HG02973 (cell line): ENCODE data around the gene PHAF1.

Experiments
- ATAC-seq: cut with Tn5 transposase; IDR thresholded peaks from one replicate; pipeline ENCODE4 v1.9.1; 2021; ENCODE audit warnings: moderate library complexity; ENCODE audit not compliant: unreplicated experiment

PHAF1 gene

DNA sequence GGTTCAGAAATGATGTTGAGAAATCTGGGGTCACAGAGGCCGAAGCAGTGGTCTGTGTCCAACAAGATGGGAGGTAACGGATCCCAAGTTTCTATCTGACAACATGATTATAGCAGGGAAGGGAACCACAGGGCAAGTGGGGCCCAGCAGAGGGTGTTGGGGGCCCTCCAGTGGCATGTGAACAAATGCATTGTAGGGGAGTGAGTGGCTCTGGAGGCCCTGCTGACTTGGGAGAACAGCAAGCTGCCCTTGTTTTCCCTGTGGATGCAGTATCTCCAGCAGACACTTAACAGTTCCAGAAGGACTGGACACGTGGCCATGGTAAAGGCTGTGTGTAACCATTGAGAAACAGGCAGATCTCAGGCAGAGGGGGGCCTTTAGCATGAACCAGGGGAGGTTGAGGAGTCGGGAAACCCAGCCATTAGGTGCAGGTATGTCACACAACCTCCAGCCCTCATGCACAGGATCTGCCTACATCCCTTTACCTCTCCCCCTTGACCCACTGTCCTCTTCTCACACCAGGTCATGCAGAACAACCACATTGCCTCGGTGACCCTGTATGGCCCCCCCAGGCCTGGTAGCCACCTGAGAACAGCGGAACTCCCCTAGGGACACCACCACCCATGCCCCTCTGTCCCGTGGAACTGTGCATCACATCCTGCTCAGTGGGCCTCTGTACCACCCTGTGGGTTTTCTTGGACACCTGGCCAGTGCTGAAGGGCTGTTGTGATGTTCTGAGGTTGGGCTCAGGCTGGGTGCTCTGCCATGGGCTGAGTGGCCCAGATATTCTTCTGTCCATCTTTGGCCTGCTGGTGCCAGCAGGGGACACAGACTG lies 37.0 kb downstream of the PHAF1 start:
- ATAC-seq, result no peak

DNA sequence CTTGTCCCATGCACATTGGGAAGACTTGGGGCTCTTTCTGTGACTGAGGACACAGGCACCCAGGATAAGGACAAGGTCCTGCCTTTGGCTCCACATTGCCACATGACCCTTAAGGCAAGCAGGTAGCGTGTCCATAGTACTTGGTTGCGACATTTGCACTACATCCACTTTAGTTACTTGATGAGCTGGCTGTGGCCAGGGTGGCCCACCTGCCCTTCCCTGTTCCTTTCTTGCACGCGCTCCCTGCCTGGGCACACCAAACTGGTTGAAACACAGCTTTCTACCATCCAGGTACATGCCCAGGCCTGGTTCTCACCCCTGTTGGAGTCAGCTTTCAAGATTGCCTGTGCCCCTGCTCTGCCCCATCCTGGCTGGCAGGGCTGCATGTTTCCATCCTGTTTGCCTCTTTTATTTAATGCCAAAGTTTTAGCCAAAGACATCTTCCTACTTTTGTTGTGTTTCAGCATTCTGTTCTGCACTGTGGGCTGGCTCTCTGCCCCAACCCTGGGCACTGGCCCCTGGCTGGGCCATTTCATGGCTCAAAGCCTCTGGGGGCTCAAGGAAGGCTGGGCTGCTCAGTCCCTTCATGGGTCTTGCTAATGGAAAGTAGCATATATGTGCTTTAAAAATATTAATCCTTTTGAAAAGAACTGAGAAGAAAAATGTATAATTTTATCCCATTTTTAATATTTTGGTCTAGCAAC lies 37.8 kb downstream of the PHAF1 start:
- no peak for ATAC-seq

DNA sequence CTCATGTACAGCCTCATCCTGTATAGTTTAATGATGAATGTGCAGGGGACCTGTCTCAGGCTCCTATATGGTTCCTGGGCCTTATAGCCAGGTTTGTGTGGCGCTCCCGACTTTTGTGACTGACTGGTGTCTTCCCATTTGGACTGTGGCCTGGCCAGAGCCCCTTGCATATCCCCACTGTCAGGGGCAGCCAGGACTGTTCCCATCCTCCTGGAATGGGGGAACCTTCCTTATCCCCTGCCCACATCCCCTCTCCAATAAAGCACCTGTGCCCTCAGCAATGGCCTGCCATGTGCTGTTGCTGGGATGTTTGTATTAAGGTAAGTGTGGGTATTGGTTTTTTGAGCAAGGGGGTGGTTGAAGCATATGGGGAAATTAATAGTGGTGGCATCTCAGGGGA lies 38.5 kb downstream of the PHAF1 start:
- ATAC-seq, result no peak

DNA sequence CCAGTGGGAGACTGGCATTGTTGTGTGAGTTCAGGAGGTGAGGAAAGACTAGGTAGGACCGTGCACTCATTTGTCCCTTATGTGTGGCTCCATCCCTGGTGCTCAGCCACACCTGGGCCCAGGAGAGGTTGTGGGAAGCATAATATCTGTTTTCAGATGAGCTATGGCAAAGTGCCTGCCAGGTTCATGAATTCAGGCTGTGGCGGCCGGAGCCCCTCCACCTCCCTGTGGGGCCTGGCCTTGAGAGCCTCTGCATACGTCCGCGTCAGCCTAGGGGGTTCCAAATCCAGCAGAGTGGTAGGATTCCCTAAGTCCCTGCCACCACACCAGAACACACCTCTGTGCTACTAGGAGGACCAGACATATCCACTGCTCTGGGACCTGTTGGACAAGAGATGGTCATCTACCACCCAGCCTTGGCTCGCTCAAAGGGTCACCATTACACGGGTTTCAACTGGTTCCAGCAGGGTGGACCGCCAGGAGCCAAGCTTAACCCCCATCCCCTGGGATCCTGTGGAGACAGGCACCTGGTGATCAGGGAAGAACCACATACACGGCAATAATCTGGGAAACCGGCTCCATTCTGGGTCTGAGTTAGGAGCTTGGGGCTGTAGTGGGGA lies 39.0 kb downstream of the PHAF1 start:
- no peak for ATAC-seq

DNA sequence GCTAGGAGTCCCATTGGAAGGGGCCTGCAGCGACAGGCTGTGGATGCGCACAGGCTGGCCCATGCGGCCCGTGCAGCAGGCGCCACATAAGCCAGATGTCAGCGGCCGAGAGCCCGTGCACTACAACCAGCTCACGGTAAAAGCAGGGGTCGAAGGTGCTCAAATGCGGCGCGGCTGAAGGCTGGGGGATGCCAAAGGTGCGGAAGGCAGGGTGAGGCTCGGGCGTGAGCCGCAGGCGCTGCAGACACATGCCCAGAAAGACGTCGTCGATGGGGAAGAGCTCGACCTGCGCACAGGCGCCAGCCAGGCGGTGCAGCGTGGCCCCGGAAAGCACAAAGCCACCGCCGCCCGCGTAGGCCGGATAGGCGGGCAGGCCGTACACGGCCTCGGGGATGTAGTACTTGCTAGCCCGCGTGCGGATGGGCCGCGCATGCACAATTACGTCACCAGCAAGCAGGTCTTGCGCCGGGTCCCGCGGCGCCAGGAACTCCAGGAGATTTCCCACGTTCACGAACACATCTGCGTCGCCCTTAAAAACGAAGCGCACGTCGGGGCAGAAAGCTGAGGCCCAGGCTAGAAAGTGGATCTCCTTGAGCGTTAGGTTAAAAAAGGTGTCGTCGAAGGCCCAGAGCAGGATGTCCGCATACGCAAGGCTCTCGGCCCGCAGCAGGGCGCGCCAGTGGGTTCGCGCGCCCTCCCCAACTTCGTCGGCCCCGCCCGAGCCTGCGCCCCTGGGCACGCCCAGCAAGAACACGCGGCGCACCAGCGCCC lies 39.7 kb downstream of the PHAF1 start:
- ATAC-seq, result no peak

DNA sequence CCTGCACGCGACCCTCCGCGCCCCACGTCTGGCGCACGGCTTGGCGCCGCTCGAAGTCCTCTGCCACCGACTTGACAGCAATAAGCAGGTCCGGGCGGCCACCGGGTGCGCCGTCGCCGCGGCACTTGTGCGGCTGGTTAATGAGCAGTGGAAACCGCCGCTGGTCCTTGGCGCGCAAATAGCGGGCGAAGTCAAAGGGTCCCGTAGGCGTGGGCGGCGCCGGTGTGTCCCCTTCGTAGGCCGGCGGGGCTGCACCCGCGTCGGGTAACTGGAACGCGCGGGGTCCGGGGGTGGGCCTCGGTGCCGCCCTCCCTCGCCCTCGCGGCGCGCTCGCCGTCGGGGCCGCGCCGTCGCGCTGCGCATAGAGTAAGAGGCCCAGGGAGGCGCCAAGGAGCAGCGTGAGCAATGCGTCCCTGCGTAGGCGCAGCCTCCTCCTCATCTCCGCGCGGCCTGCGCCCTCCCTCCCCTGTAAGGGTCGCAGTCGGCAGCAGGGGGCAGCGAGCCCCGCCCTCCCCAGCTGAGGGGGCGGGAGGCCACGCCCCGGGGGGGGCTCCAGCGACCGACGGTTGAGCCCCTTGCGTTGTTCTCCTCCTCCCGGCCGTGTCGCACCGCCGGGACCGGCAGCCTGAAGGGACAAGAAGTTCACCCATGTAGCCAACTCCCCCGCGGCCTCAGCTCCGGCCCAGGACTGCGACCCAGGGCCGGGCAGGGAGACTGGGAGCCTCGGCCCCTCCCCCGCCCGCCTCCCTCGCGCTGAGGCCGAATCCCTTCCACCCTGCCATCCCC lies 40.5 kb downstream of the PHAF1 start:
- ATAC-seq, result no peak

DNA sequence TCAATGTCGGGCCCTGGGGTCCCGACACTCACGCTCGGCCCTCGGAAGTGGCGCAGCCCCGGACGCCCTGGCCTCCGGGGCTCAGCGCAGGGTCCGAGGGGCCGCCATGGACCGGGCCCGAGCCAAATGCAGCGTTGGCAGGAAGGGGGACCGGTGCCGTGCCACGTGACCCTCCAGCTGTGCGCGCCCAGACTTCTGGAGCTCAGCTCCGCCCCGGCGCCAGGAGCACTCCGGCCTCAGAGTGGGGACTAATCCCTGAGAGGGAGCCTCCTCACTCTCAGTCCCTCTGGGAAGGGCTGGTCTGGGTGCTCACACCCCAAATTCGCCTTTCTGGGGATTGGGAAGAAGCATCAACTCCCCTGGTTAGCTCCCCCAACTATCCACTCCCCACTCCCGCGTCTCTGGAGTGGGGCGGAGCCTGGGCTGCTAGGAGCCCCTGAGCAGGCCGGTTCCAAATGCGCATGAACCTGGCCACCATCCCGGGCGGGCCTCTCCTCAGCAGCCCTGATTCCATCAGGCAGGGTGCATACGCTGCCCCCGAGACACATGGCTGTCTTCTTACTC lies 41.2 kb downstream of the PHAF1 start, which contains the start of gene B3GNT9:
TSS of gene B3GNT9 (minus strand) at position 166 of the 564 bp plus-strand sequence. CDS start 513 bp downstream, outside the sequence.
- no peak for ATAC-seq

DNA sequence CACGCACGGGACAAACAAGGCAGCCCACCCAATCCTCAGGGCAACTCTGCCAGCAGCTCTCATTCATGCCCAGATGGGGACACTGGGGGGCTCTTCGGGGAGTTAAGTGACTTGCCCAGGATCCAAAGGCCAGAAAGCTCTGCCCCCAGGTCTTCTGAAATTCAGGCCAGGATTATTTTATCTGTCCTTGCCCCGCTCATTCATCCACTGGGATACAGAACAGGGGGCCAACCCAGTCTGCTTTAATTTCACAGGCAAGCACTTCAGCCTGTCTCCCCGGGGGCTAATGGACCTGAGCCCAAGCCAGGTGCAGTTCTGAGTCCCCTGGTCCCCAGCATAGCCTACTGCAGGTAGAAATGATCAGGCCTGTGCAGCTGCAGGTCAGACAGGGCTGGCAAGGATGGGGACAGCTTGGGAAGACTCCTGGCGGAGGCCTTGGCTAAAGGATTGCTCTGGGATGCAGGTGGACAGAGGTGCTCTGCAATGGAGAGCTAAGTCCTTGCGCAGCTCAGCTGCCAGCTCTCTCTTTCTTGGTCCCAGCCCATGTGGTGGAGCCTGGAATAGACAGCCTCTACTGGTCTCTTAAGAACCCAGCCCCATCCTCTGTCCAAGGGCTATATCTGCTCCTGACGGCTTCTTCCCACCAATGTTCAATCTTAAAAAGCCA lies 41.8 kb downstream of the PHAF1 start:
- ATAC-seq, result no peak

DNA sequence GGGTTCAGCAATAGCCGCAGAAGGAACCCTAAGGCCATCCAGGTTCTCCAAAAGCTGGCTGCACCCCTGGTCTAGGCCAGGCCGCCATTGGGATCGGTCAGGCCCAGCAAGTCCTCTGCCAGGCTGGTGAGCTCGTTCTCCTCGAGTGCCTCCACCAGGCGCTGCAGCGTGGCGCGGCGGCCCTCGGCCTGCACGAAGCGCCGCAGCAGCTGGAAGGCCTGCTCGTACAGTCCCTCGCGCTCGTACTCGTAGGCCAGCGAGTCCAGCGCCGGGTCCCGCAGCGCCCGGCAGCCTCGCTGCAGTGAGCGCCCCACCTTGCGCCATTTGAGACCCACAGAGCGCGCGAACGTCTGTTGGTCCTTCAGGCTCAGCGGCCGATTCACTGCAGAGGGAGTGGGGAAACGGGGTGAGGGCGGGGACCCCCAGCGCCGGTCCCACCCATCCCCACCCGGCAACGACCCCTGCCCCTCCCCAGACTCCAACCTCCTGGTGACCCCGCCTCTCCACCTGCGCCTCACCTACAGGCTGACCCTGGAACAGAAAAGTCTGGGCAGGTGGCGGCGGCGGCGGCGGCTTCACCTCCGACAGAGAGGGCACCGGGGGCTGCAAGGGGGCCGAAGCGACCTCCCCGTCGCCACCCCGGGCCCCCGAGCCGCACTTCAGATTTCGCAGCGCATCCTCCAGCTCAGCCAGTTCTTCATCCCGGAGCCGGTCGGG lies 45.0 kb downstream of the PHAF1 start:
- no peak for ATAC-seq

DNA sequence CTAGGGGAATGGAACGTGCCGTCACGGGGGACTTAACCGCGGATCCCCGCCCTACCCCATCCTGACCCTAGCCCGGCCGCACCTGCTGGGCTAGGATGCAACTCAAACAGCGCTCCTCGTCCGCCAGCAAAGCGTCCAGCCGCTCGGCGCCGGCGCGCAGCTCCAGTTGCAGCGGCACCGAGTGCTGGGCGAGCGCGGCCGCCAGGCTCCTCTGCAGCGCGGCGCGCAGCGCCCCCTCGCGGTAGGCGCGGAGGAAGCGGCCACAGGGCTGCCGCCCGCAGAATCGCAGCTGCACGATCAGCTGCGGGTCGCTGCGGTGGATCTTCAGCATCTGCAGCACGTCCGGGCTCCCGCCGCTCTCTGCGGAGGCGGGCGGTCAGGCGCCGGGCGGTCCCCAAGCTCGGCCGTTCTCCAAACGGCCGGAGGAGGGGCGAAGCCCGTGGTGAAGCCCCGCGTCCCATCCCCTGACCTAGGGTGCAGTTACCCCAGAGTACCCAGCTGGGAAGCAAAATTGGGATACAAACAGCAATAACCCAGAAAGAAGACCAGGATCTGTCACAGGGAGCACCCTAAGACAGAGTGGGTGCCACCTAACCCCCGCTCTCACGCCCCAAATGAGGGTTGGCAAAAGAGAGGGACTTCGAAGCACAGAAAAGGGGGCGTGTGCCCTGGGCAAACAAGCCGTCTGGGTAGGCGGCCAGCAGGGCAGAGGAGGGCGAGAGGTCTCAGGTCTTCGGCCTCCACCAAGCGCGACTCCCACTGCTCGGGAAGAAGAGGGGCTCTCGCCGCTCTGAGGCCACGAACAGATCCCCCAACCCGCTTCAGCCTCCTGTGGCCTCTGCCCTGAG lies 45.8 kb downstream of the PHAF1 start:
- ATAC-seq, result no peak

DNA sequence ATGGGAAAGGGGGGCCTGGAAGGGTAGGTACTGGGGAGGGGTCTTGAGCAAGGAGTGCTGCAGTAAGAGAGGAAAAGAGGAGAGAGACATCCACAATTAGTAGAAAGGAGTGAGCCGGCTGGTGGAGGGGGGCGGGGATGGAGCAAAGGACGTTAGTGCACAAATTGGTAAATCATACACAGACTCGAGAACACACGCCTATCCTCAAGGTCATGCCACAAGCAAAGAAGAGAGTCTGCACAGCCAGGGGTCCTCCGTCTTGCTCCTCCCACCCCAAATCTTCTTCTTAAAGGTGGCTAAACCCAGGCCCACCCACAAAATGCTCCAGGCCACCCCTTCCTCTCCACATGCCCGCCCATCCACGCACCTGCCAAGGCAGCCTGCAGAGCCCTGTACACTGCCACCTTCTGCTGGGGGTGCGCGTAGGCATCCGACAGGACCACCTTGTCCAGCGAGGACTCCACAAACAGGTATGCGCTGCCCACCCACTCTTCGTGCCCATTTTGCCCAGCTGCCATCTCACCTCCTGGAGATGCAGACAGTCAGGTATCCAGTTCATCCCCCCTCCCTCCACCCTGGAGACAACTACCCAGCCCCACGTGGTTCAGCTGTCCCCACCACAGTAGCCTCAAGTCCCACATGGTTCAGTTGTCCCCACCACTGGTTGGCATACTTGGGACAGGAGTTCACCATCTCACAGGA lies 46.6 kb downstream of the PHAF1 start:
- ATAC-seq, result no peak

DNA sequence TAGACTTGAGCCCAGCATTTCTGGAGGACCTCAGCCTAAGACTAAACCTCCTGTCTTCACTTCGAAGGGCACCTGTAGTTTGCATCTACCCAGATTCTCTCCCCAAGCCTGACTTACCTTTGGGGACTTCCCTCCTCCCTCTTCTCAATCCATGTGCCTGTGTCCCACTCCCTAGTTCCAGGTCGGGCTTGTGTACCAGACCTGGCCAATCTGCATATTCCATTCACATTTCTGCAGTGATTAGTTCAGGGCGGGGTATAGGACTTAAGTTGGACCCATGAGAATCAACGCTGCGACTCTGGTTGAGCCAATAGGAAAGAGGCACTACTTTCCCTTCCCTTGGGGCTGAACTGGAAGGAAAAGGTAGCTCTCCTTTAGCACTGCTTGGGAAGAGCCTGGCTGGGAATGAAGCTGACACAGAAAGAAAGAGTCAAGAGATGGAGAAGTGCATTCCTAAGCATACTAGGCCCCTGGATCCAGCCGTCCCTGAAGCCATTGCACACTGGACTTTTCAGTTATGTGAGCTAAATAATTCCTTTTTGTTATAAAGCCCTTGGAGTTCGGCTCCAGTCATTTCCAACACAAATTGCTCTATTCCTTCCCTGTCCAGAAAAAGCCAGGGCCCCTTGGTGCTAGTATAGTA lies 47.5 kb downstream of the PHAF1 start:
- no peak for ATAC-seq

DNA sequence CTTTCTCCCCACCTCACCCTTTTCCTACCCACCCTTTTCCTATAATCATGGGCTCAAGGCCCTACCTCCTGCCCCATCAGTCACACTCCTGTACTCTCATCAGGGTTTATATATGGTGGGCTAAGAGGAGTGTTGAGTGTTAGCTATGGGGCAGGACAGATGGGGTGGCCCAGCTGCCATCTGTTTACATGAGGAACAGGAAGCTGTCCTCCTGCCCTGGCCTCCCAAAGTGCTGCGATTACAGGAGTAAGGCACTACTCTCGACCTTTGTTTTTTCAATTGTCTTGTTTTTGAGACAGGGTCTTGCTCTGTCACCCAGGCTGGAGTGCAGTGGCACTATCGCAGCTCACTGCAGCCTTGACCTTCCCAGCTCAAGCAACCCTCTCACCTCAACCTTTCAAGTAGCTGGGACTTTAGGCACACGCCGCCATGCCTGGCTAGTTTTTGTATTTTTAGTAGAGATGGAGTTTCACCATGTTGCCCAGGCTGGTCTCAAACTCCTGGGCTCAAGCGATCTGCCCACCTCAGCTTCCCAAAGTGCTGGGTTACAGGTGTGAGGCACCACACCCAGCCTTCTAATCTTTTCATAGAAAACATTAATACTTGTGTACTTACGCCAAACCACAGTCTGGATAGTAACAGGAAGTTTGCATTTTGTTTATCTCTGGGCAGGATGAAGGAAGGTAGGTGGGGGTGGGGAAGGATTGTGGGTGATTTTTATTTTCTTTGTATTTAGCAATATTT lies 48.3 kb downstream of the PHAF1 start:
- ATAC-seq, result no peak

DNA sequence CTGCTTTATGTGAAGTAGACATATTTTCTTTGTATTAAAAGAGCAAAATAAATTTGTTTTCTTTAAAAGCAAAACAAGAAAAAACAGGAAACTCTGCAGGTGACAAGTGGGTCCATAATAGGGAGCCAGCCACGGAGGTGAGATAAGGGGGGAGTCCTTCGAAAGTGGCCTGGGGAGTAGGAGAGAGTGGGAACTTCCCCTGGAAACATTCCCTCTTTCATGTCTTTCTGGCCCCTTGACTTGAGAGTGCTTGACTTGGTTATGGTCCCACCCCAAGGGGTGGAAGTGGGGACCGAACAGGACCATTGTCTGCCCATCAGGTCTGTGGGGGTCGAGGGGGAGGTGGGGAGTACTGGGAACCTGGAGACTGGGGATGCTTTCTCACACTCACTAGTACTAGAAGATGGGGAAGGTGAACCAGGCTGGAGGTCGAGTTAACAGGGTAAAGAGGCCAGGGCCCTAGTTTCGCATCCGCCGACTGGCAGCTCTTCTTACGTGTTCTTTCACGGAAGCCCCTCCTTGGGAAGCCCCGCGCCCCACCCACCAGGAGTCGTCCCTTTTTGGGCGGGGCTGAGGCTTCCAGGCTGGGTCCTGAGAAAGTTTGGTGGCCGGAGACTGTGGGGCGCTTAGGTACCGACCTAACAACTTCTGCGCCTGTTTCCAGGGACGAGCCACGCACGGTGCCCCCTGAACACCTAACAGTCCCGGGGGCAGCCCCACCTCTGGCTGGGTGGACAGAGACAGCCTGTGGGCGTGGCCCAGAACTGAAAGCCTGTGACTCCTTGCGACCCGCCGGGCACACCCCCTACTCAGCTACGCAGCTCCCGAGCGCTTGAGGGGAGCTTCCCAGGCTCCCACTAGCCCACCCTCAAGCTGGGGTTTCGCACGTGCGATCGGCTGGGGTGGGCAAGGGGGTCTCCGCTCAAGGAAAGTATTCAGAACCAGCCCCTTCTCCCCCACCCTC lies 49.2 kb downstream of the PHAF1 start:
- peak; percentile 34 for ATAC-seq

DNA sequence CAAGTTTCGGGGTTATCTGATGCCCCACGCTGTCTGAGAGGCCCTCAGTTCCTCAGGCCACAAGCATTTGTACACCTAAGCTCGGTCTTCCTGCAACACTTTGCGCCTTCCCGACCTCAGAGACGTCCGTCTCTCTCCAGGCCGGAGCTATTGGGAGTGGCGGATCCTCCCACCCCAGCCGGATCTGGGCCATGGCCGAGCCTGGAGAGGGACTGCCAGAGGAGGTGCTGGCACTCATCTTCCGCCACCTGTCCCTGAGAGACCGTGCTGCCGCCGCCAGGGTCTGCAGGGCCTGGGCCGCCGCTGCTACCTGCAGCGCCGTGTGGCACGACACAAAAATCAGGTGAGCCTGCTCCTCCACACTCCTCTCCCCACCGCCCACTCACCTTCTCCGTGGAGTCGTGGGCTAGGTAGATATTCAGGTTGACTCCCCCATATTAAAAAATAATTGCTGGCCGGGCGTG lies 51.9 kb downstream of the PHAF1 start:
- ATAC-seq, result no peak
